Measurements from ENCODE around the gene KANSL1L.

Gene KANSL1L

DNA sequence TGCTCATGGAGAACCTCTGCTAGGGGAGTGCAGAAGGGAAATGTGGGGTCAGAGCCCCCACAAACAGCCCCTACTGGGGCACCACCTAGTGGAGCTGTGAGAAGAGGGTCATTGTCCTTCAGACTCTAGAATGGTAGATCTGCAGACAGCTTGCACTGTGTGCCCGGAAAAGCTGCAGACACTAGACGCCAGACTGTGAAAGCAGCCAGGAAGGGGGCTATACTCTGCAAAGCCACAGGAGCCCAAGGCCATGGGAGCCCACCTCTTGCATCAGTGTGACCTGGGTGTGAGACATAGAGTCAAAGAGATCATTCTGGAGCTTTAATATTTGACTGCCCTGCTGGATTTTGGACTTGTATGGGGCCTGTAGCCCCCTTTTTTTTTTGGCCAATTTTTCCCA, 107.9 kb downstream of the KANSL1L start:
- DNase-seq = no peak

- no peak for DNase-seq
These were observed 115.4 kb downstream of the KANSL1L start for GRCh38 chr2:210055825-210056224.

DNA sequence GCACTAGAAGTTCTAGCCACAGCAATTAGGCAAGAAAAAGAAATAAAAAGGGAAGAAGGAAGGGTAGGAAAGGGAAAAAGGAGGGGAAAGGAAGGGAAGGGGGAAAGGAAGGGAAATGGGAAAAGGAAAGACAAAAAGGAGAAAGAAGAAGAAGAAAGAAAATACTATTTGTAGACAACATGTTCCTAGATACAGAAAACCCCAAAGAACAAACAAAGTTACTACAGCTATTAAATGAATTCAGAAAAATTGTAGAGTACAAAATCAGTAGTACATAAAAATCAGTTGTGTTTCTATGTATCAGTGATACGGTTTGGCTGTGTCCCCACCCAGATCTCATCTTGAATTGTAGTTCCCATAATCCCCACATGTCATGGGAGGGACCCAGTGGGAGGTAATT, 116.5 kb downstream of the KANSL1L start:
- no peak for DNase-seq

- DNase-seq = no peak
These were observed 120.3 kb downstream of the KANSL1L start for GRCh38 chr2:210050885-210051284.

DNA sequence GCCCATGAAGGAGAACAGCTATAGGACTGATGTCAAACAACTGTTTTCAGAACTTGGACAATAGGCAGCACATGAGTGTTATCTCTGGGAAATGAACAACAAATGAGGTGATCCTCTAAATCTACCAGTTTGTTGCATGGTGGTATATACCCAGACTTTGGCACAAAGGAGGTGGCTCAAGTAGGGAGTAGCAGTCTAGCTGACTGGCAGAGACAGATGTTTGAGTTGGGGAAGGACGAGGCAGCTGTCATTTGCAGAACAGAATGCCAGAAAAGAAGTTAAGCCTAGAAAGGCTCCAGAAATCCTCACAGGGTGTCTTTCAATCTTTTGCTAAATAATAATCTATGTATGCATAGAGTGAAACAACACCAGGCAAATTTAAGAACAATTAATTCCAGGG, 121.4 kb downstream of the KANSL1L start:
- DNase-seq = no peak

DNA sequence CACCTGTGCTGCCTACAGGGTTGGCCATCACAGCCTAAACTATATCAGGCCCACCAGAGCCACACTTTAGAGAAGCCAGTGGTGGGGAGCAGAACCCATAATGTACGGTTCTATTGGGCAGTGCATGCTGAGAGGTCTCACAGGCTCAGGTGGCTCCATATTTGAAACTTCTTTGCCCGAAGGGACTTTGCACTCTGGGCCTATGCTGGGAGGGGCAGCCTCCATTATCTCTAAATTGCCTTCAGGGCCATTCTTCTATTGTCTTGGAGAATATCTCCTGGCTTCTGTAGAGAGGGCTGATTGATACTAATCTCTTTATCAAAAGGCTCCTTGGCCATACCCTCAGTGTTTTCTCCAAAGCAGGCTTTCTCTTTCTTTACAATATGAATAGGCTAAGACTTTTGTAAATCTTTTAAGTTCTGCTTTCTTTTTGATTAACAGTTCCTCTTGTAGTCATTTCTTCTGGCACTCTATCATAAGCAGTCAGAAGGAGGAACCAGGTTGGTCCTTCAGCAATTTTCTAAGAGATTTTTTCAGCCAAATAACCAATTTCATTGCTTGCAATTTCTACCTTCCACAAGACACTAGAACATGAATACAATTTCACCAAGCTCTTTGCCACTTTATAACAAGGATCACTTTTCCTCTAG, 124.2 kb downstream of the KANSL1L start:
- no peak for DNase-seq

GRCh38 chr2:210038078-210038477, 133.1 kb downstream of the KANSL1L start:
- DNase-seq = no peak

DNA sequence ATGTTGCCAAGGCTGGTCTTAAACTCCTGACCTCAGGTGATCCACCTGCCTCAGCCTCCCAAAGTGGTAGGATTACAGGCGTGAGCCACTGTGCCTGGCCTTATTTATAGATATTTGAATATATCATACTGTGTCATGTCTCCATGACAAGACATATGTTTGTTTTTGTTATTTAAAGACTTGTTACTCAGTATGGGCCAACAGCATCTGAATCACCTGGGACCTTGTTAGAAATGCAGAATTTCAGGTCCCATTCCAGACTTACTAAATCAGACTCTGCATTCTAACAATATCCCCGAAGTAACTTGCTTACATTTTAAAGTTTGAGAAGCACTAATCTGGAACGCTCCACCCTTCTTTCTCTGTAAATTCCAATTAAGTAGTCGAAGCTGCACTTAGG, 135.5 kb downstream of the KANSL1L start:
- DNase-seq = no peak

DNA sequence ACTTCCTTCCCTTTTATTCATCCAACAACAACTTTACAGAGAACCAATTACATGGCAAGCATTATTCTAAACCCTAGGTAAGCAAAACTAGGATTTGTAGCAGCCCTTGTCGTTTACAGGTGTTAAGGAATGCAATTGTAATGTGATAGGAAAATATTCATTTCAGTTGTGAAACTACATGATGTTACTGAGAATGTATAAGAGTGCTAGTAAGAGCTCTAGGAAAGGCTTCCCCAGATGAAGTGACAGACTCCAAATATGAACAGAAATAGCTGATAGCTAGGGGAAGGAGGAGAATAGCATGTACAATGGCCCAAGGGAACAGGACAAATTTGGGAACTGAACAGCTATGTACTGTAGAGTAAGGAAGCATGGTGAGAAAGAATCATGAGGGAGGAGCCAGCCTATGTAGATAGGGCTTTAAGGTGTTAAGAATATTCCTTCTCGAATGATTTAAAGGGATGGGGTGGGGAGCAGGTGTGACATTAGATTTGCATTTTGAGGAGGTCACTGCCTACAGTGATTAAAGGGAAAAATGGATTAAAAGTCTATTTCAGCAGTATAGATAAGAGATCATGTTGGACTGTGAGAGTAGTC, 137.0 kb downstream of the KANSL1L start:
- no peak for DNase-seq

GRCh38 chr2:210028178-210028577, 143.0 kb downstream of the KANSL1L start:
- DNase-seq = no peak

DNA sequence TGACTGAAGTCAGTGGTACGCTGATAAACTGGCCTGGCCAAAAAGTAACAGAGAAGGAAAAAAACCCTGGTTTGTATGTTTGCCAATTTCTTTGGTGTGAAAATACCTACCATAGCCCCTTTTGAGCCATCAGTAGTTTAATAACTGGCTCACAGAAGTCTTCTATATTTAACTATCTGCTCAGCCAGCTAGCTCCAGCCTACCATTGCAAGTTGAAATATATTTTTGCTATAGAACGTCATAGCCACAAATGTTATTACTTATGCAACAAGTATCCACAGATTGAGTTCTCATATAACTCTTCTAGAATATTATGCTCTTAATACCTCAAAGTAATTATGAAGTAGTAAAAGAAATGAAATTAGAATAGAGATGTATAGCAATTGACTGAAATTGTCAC, 143.6 kb downstream of the KANSL1L start:
- no peak for DNase-seq

GRCh38 chr2:210022824-210023223, 148.4 kb downstream of the KANSL1L start:
- DNase-seq = no peak

DNA sequence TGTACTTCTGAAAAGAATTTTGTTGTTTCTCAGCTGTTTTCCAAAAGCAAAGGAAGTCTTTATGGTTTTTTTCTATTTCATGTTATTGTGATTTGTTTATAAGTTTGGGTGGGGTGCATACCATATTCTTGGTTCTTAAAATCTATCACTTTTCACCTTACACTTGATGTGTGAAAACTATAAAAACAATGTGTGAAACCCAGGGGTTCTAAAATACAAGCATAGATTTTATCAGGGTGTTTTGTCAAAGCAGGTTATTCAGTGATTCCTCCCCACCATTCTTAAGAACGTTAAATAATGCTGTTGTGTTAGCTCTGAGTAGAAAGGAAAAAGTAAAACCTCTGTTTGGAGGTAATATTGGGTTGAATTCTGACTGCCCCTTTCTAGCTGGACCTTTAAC, 151.1 kb downstream of the KANSL1L start:
- no peak for DNase-seq

DNA sequence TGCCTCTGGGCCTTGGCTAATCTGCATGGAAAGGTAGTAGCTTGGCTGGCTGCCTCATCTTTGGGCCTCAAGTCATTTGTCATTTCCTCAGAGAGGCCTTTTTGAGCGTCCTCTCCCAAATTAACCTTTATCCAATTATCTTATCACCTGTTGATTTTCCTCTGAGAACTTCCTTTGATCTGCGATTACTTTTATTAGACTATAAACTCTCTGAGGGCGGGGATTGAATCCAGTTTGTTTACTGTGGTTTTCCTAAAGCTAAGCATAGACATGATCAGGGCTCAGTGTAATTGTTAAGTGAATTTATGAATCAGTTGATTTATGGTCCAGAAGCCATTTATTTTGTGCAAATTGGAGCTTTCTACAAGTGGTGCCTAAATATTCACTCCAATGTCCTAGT, 161.3 kb downstream of the KANSL1L start:
- no peak for DNase-seq

DNA sequence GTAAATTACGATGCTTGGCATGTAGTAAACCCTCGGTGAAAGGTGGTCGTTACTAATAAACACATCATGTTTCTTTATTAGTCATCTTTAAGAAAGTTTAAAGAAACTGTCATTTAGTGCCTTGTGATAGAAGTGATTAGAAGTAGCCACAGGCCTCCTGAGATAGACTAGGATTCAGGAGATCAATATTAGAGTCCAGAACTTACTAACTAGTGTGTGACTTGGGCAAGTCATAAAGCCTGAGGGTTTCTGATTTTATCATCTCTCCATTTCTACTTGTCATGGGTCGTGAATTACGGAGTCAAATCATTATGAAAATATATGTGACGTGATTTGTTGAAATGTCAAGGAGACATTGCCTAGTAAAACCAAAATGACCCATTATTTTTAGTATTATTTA, 162.1 kb downstream of the KANSL1L start:
- DNase-seq = no peak

GRCh38 chr2:210007895-210008294, 163.3 kb downstream of the KANSL1L start:
- no peak for DNase-seq

DNA sequence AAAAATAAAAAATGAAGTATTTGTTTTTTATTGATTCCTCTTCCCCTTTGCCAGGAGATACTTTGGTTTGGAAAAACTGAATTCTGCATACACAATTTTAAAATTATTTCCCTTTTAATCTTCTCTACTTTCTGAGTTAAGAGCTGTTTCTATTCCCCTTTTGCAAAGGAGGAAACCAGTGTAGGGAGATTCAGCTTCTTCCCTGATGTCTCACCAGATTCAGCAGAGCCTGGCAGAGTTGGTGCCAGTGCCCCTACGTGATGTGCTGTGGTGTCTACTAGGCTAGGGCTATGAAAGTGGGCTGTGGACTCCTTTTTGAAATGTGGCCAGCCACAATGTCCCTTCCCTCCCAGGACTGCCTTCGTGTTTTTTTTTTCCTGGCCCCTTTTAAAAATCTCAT, 166.3 kb downstream of the KANSL1L start:
- no peak for DNase-seq

DNA sequence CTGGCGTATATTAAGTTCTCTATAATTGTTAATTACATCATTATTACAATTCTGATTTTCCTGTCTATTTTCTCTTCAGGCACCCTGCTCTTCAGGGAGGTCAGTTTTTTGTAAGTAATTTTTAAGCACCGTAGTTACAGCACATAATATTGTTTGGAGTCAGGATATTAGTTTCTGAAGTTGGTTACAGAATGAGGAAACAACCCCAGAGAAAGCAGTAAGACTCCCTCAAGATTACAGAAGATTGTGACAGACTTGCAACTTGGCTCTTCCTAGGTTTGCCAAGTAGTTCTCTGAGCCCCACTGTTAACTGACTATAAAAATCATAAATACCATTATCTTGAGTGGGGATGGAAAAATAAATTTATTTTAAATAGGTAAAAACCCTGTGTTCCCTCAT, 167.8 kb downstream of the KANSL1L start:
- no peak for DNase-seq

GRCh38 chr2:210002158-210003157, 168.8 kb downstream of the KANSL1L start, which contains the start of gene RPE:
TSS of gene RPE (plus strand) at chr2:210002638. CDS start at chr2:210002662, 24 bp downstream.
- DNase-seq = peak; percentile 96

- DNase-seq = no peak
These were observed 170.5 kb downstream of the KANSL1L start for GRCh38 chr2:210000464-210001324.

GRCh38 chr2:209998596-209998995, 172.6 kb downstream of the KANSL1L start:
- DNase-seq = no peak

- no peak for DNase-seq
These were observed 177.2 kb downstream of the KANSL1L start for GRCh38 chr2:209993968-209994367.

- no peak for DNase-seq
These were observed 180.4 kb downstream of the KANSL1L start for GRCh38 chr2:209990838-209991237.
